ENCODE measurements around the gene OPA3. TPM values are rescaled to one million over a fixed set of nuclear protein-coding genes. Genes with fewer than 3 reads are reported as not detected.

The OPA3 gene
- total RNA-seq, 1 experiment from 2014 or later: 17.7 TPM

DNA sequence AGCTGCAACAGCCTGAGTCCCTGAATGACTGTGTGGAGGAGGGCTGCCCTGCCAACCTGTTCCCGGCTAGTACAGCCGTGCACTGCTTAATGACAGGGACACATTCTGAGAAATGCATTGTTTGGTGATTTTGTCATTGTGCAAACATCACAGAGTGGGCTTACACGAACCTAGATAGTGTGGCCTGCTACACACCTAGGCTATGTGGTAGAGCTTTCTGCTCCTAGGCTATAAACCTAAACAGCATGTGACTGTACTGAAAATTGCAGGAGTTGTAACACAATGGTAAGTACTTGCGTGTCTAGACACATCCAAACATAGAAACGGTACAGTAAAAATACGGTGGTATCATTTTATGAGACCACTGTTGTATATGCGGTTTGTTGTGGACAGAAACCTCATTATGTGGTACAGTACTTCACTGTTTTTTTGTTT lies 42.4 kb downstream of the OPA3 start:
- no peaks in the 10 kb centered on the region for H3K9me3 Mint-ChIP-seq (ENCODE audit: unreplicated experiment)
- Histone ChIP-seq H3K9me3 (0 out of 2 replicates have a peak, but pooled peaks cover 4% of the 10 kb centered on the region), H3K4me3 (ENCODE audit: low read depth, low read length) (no peak overlapping the region), H3K4me1 (peaks cover 6% of the 10 kb centered on the region), H3K36me3 (ENCODE audit: control insufficient read depth, insufficient read depth, low read length) (no peaks in the 10 kb centered on the region), H3K27me3 (replicated peaks; ENCODE audit: control insufficient read depth, insufficient read depth, low read length) (no peaks in the 10 kb centered on the region)
- ChIA-PET CTCF (interaction anchor here (0.7 to 1.0 kb wide), 2 partner anchors 16 to 35 kb away, joined by 3 to 5 read pairs; no protein-coding TSS in a partner anchor), POLR2A (no interaction called here)
- H3K27ac Mint-ChIP-seq (ENCODE audit: unreplicated experiment): no peak overlapping the region
- intact Hi-C loops (cut with micrococcal nuclease; ENCODE audit: unreplicated experiment): no loop called here
- DNase-seq: no peak
- no peak overlapping the region for H3K4me3 Mint-ChIP-seq (ENCODE audit: unreplicated experiment)
- no peaks in the 10 kb centered on the region for H3K4me1 Mint-ChIP-seq (ENCODE audit: low read depth, unreplicated experiment)
- no TSS peak for BruUV-seq (replicated peaks)
- peaks cover 6% of the 10 kb centered on the region for H3K36me3 Mint-ChIP-seq (ENCODE audit: insufficient read depth, unreplicated experiment)
- TF ChIP-seq CTCF (IDR thresholded peaks at IDR 0.05; ENCODE audit: insufficient read depth in 1 of 2, low read depth in 1 of 2, low read length in 1 of 2, severe bottlenecking in 1 of 2, unreplicated experiment in 1 of 2): no peak
- H3K27me3 Mint-ChIP-seq (ENCODE audit: insufficient read depth, unreplicated experiment): no peaks in the 10 kb centered on the region

DNA sequence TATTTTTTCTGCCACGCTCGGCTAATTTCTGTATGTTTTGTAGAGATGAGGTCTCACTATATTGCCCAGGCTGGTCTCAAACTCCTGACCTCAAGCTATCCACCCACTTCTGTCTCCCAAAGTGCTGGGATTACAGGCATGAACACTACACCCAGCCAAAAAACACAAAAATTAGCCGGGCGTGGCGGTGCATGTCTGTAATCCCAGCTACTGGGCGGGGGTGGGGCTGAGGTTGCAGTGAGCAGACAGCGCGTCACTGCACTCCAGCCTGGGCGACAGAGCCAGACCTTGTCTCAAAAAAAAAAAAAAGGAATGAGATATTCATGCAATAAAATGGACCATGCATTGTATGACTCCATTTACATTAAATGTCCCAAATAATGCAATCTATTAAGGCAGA lies 45.1 kb downstream of the OPA3 start:
- Histone ChIP-seq H3K27me3 (replicated peaks; ENCODE audit: control insufficient read depth, insufficient read depth, low read length) (no peaks in the 10 kb centered on the region), H3K36me3 (ENCODE audit: control insufficient read depth, insufficient read depth, low read length) (no peaks in the 10 kb centered on the region), H3K9me3 (peaks cover 10% of the 10 kb centered on the region; the same call in 1 of the 2 replicates), H3K4me1 (peaks cover 6% of the 10 kb centered on the region), H3K4me3 (ENCODE audit: low read depth, low read length) (no peak overlapping the region)
- Mint-ChIP-seq H3K27ac (ENCODE audit: unreplicated experiment) (no peak overlapping the region), H3K27me3 (ENCODE audit: insufficient read depth, unreplicated experiment) (no peaks in the 10 kb centered on the region), H3K9me3 (ENCODE audit: unreplicated experiment) (no peaks in the 10 kb centered on the region), H3K4me3 (ENCODE audit: unreplicated experiment) (no peak overlapping the region), H3K4me1 (ENCODE audit: low read depth, unreplicated experiment) (no peaks in the 10 kb centered on the region), H3K36me3 (ENCODE audit: insufficient read depth, unreplicated experiment) (peaks cover 6% of the 10 kb centered on the region)
- ChIA-PET CTCF (no interaction called here), POLR2A (no interaction called here)
- no peak for DNase-seq
- no peak for TF ChIP-seq CTCF (IDR thresholded peaks at IDR 0.05; ENCODE audit: insufficient read depth in 1 of 2, low read depth in 1 of 2, low read length in 1 of 2, severe bottlenecking in 1 of 2, unreplicated experiment in 1 of 2)
- intact Hi-C loops (cut with micrococcal nuclease; ENCODE audit: unreplicated experiment): no loop called here
- no TSS peak for BruUV-seq (replicated peaks)

DNA sequence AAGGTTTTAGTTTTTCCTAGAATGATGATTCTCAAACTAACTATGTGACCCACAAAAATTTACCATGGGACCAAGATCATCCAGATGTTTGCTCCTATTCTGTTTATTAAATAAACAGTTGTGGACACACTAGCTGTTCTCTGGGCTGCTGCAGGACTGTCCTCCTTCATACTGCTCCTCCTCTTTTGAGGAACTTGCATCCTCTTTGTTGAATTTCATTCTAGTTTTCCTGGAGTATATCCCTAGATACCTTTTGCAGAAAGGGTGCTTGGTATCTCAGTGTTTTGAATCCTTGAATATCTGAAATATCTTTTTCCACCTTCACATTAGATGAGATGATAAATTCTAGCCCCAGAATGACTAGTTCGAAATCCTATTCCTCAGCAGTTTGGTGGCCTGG lies 53.3 kb downstream of the OPA3 start:
- no peak for TF ChIP-seq CTCF (IDR thresholded peaks at IDR 0.05; ENCODE audit: insufficient read depth in 1 of 2, low read depth in 1 of 2, low read length in 1 of 2, severe bottlenecking in 1 of 2, unreplicated experiment in 1 of 2)
- peaks cover 10% of the 10 kb centered on the region for H3K4me1 Mint-ChIP-seq (ENCODE audit: low read depth, unreplicated experiment)
- Histone ChIP-seq H3K4me3 (ENCODE audit: low read depth, low read length) (no peak overlapping the region), H3K4me1 (0 out of 2 replicates have a peak, but pooled peaks cover 8% of the 10 kb centered on the region), H3K9me3 (peaks cover 20% of the 10 kb centered on the region), H3K27me3 (replicated peaks; ENCODE audit: control insufficient read depth, insufficient read depth, low read length) (no peaks in the 10 kb centered on the region), H3K36me3 (ENCODE audit: control insufficient read depth, insufficient read depth, low read length) (no peaks in the 10 kb centered on the region)
- intact Hi-C loops (cut with micrococcal nuclease; ENCODE audit: unreplicated experiment): no loop called here
- H3K36me3 Mint-ChIP-seq (ENCODE audit: insufficient read depth, unreplicated experiment): peaks cover 42% of the 10 kb centered on the region
- H3K27ac Mint-ChIP-seq (ENCODE audit: unreplicated experiment): no peak overlapping the region
- BruUV-seq (replicated peaks): no TSS peak
- peaks cover 17% of the 10 kb centered on the region for H3K9me3 Mint-ChIP-seq (ENCODE audit: unreplicated experiment)
- ChIA-PET POLR2A (no interaction called here), CTCF (no interaction called here)
- no peaks in the 10 kb centered on the region for H3K27me3 Mint-ChIP-seq (ENCODE audit: insufficient read depth, unreplicated experiment)
- H3K4me3 Mint-ChIP-seq (ENCODE audit: unreplicated experiment): no peak overlapping the region
- no peak for DNase-seq

All from Caco-2 (cell line).